H9 (cell line): ENCODE measurements around the gene SNX21. TPM values are rescaled to one million over a fixed set of nuclear protein-coding genes. Genes with fewer than 3 reads are reported as not detected.
A peak's percentile ranks its signal among the peaks of the same experiment; 100 is the strongest.

Source experiments
- DNase-seq: peaks from one replicate; pipeline ENCODE4 v3.0.0-alpha.2; 2017
- H2AFZ ChIP-seq: one replicate; pipeline ENCODE4 v1.6.1; 2013; ENCODE audit warnings: mild to moderate bottlenecking, low read length, control low read depth, moderate library complexity
- H2AK5ac ChIP-seq: 2 replicates; pipeline ENCODE4 v1.6.1; 2013; ENCODE audit warnings: low read length, control low read depth, mixed read lengths; ENCODE audit not compliant: insufficient read length
- H2BK120ac ChIP-seq: one replicate; pipeline ENCODE4 v1.6.1; 2013; ENCODE audit warnings: low read depth, mild to moderate bottlenecking, low read length, control low read depth, inconsistent platforms; ENCODE audit not compliant: poor library complexity, severe bottlenecking
- H2BK12ac ChIP-seq: 2 replicates; pipeline ENCODE4 v1.6.1; 2013; ENCODE audit warnings: low read length, control low read depth, mixed read lengths, low read depth; ENCODE audit not compliant: insufficient read length
- H2BK15ac ChIP-seq: 2 replicates; pipeline ENCODE4 v1.6.1; 2013; ENCODE audit warnings: low read depth, low read length, control low read depth
- H2BK20ac ChIP-seq: one replicate; pipeline ENCODE4 v1.6.1; 2013; ENCODE audit warnings: low read depth, mild to moderate bottlenecking, low read length, control low read depth, inconsistent platforms; ENCODE audit not compliant: poor library complexity, severe bottlenecking
- H2BK5ac ChIP-seq: 2 replicates; pipeline ENCODE4 v1.6.1; 2013; ENCODE audit warnings: low read length, control low read depth, mixed read lengths; ENCODE audit not compliant: insufficient read length
- H3K14ac ChIP-seq: 2 replicates; pipeline ENCODE4 v1.6.1; 2013; ENCODE audit warnings: low read length, control low read depth; ENCODE audit not compliant: insufficient read depth
- H3K18ac ChIP-seq: 2 replicates; pipeline ENCODE4 v1.6.1; 2013; ENCODE audit warnings: low read depth, mild to moderate bottlenecking, mixed read lengths, low read length, control low read depth; ENCODE audit not compliant: insufficient read length
- H3K23ac ChIP-seq: 2 replicates; pipeline ENCODE4 v1.6.1; 2013; ENCODE audit warnings: low read length, control low read depth, mixed read lengths, low read depth; ENCODE audit not compliant: insufficient read length
- H3K23me2 ChIP-seq: 2 replicates; pipeline ENCODE4 v1.6.1; 2013; ENCODE audit warnings: low read depth, mild to moderate bottlenecking, mixed read lengths, low read length, control low read depth; ENCODE audit not compliant: insufficient read length, poor library complexity, severe bottlenecking
- H3K27ac ChIP-seq: 2 replicates; pipeline ENCODE4 v1.5.1; 2013; ENCODE audit warnings: low read length, control low read depth, mixed read lengths, low read depth; ENCODE audit not compliant: insufficient read length
- H3K27me3 ChIP-seq: 2 replicates; pipeline ENCODE4 v1.6.1; 2013; ENCODE audit warnings: low read length, control low read depth, inconsistent platforms; ENCODE audit not compliant: insufficient read depth
- H3K4ac ChIP-seq: 2 replicates; pipeline ENCODE4 v1.6.1; 2013; ENCODE audit warnings: low read depth, mild to moderate bottlenecking, control low read depth, inconsistent platforms, low read length, moderate library complexity
- H3K4me1 ChIP-seq: 2 replicates; pipeline ENCODE4 v1.6.1; 2013; ENCODE audit warnings: low read length, control low read depth, inconsistent platforms; ENCODE audit not compliant: insufficient read depth
- H3K4me2 ChIP-seq: 2 replicates; pipeline ENCODE4 v1.6.1; 2013; ENCODE audit warnings: low read length, control low read depth, mixed read lengths; ENCODE audit not compliant: insufficient read length, insufficient read depth
- H3K56ac ChIP-seq: 2 replicates; pipeline ENCODE4 v1.6.1; 2013; ENCODE audit warnings: low read depth, mild to moderate bottlenecking, mixed read lengths, low read length, control low read depth; ENCODE audit not compliant: insufficient read length
- H3K79me1 ChIP-seq: 2 replicates; pipeline ENCODE4 v1.6.1; 2013; ENCODE audit warnings: low read depth, mild to moderate bottlenecking, moderate library complexity, low read length, control low read depth, inconsistent platforms; ENCODE audit not compliant: insufficient read depth, poor library complexity, severe bottlenecking
- H3K79me2 ChIP-seq: 2 replicates; pipeline ENCODE4 v1.6.1; 2013; ENCODE audit warnings: low read length, control low read depth, inconsistent platforms; ENCODE audit not compliant: insufficient read depth
- H3K9ac ChIP-seq: 2 replicates; pipeline ENCODE4 v1.6.1; 2013; ENCODE audit warnings: low read length, control low read depth, mixed read lengths; ENCODE audit not compliant: insufficient read length; ENCODE audit errors: extremely low read depth
- H3K9me3 ChIP-seq: one replicate; pipeline ENCODE4 v1.6.1; 2013; ENCODE audit warnings: low read depth, low read length, inconsistent platforms; ENCODE audit not compliant: control insufficient read depth
- H3T11ph ChIP-seq: one replicate; pipeline ENCODE4 v1.6.1; 2013; ENCODE audit warnings: mild to moderate bottlenecking, low read length, control low read depth, inconsistent platforms
- H4K20me1 ChIP-seq: one replicate; pipeline ENCODE4 v1.6.1; 2013; ENCODE audit not compliant: control insufficient read depth, insufficient read length, insufficient read depth
- H4K5ac ChIP-seq: 2 replicates; pipeline ENCODE4 v1.6.1; 2013; ENCODE audit warnings: low read depth, mild to moderate bottlenecking, mixed read lengths, low read length, control low read depth; ENCODE audit not compliant: insufficient read length
- H4K8ac ChIP-seq: replicated peaks from 2 replicates; pipeline ENCODE4 v1.6.1; 2013; ENCODE audit warnings: low read length, control low read depth, mixed read lengths, low read depth; ENCODE audit not compliant: insufficient read length
- H4K91ac ChIP-seq: 2 replicates; pipeline ENCODE4 v1.6.1; 2013; ENCODE audit warnings: low read depth, mild to moderate bottlenecking, moderate library complexity, mixed read lengths, low read length, control low read depth; ENCODE audit not compliant: insufficient read length
- H3K27ac Mint-ChIP-seq, 3 experiments: 2 replicates in 2 of 3; 3 replicates in 1 of 3; pipeline ENCODE4 v1.8.0; 2020 to 2021; ENCODE audit warnings: mixed read lengths in 3 of 3, mild to moderate bottlenecking in 1 of 3, moderate library complexity in 1 of 3
- H3K27me3 Mint-ChIP-seq: 2 replicates; pipeline ENCODE4 v1.8.0; 2021; ENCODE audit warnings: low read depth, mild to moderate bottlenecking, moderate library complexity, mixed read lengths
- H3K36me3 Mint-ChIP-seq, 3 experiments: 2 replicates in 2 of 3; 3 replicates in 1 of 3; pipeline ENCODE4 v1.8.0; 2020 to 2021; ENCODE audit warnings: low read depth in 3 of 3, mixed read lengths in 3 of 3; ENCODE audit not compliant: insufficient read depth in 1 of 3
- H3K4me1 Mint-ChIP-seq, 2 experiments: 2 replicates each; pipeline ENCODE4 v1.8.0; 2020; ENCODE audit warnings: mixed read lengths in 2 of 2
- H3K4me3 Mint-ChIP-seq, 2 experiments: 2 replicates in 1 of 2; 3 replicates in 1 of 2; pipeline ENCODE4 v1.8.0; 2020 to 2021; ENCODE audit warnings: mild to moderate bottlenecking in 2 of 2, mixed read lengths in 2 of 2, moderate library complexity in 1 of 2
- H3K9me3 Mint-ChIP-seq, 2 experiments: 2 replicates in 1 of 2; 3 replicates in 1 of 2; pipeline ENCODE4 v1.8.0; 2020; ENCODE audit warnings: mild to moderate bottlenecking in 2 of 2, mixed read lengths in 2 of 2, moderate library complexity in 1 of 2
- CTCF ChIP-seq: fragments of 200-600 bp; sonication (generic); conservative IDR thresholded peaks from 3 replicates; pipeline ENCODE4 v1.8.0; 2021; ENCODE audit warnings: antibody characterized with exemption, mild to moderate bottlenecking
- WGBS: extraction: QIAGEN DNeasy Blood & Tissue Kit; methylation state at CpG from one replicate; pipeline ENCODE4 v1.1.7; 2013; ENCODE audit warnings: missing lambda C conversion rate, low lambda C conversion rate, mixed read lengths; ENCODE audit not compliant: insufficient read length; ENCODE audit errors: extremely low coverage; 5-methylcytosine and 5-hydroxymethylcytosine counted together
- total RNA-seq: library from RNA; stranded (reverse); gene quantifications from 2 replicates; pipeline ENCODE4 v1.2.1, GENCODE V29; 2021

SNX21 gene
- total RNA-seq, 1 experiment from 2014 or later = 20.5 TPM

GRCh38 chr20:45817376-45818194 is 16.0 kb upstream of the SNX21 start:
- H2BK15ac ChIP-seq = no peak overlapping the region
- no peak for TF ChIP-seq CTCF
- H3K4ac ChIP-seq = no peak overlapping the region
- peaks cover 17 to 22% of the 10 kb centered on the region in 2 experiments for H3K4me1 Mint-ChIP-seq
- H2BK20ac ChIP-seq = no peak overlapping the region
- no CpG with 5 or more reads among the region's 9 CpGs for WGBS
- H3K27me3 Mint-ChIP-seq = peaks cover 3% of the 10 kb centered on the region
- H3K9me3 ChIP-seq = no peaks in the 10 kb centered on the region
- no peak overlapping the region for H3K23ac ChIP-seq
- no peaks in the 10 kb centered on the region for H4K20me1 ChIP-seq
- H4K5ac ChIP-seq = no peak overlapping the region
- H3K79me1 ChIP-seq = peaks cover 3% of the 10 kb centered on the region
- H3K4me1 ChIP-seq = no peaks in the 10 kb centered on the region
- H3K9me3 Mint-ChIP-seq = peaks cover 0 to 3% of the 10 kb centered on the region in 2 experiments; a peak in 2 of 5 replicates
- no peaks in the 10 kb centered on the region for H3K27me3 ChIP-seq
- no peak overlapping the region for H3K56ac ChIP-seq
- H3K79me2 ChIP-seq = peaks cover 10% of the 10 kb centered on the region; the same call in 1 of the 2 replicates
- H3K18ac ChIP-seq = no peak overlapping the region
- H3K4me3 Mint-ChIP-seq = no peak overlapping the region
- H3K36me3 Mint-ChIP-seq = peaks cover 31 to 42% (median 39%) of the 10 kb centered on the region in 3 experiments
- no peak overlapping the region for H2AFZ ChIP-seq
- H4K91ac ChIP-seq = no peak overlapping the region
- H2BK12ac ChIP-seq = no peak overlapping the region
- H3T11ph ChIP-seq = no peak overlapping the region
- no peak overlapping the region for H3K14ac ChIP-seq
- no peak overlapping the region for H3K4me2 ChIP-seq
- no peak overlapping the region for H2AK5ac ChIP-seq
- H2BK5ac ChIP-seq = no peak overlapping the region
- no peak for DNase-seq
- no peak overlapping the region for H3K9ac ChIP-seq
- no peak overlapping the region for H4K8ac ChIP-seq
- H2BK120ac ChIP-seq = no peak overlapping the region
- H3K27ac ChIP-seq = no peak overlapping the region
- H3K27ac Mint-ChIP-seq = peak overlapping the region in 1 of 3 experiments; percentile 91; a peak in 2 of 7 replicates
- peaks cover 7% of the 10 kb centered on the region for H3K23me2 ChIP-seq
